Thymus (tissue), 11 donors: ENCODE measurements around the gene SLC12A3. TPM values are rescaled to one million over a fixed set of nuclear protein-coding genes. Genes with fewer than 3 reads are reported as not detected.

Experiments used
- DNase-seq, 9 donors: peaks; one replicate each; pipeline ENCODE4 v3.0.0-alpha.2; 2013; ENCODE audit warnings: low spot score in 9 of 9, low read depth in 6 of 9, missing footprints in 1 of 9
- H3K27ac ChIP-seq, 2 donors: one replicate each; pipeline ENCODE4 v1.5.1; 2013; ENCODE audit warnings: control low read depth in 1 of 2, low read depth in 1 of 2, low read length in 1 of 2, mild to moderate bottlenecking in 1 of 2, moderate library complexity in 1 of 2
- H3K27me3 ChIP-seq, 2 donors: one replicate each; pipeline ENCODE4 v1.5.1; 2013; ENCODE audit warnings: low read length in 1 of 2; ENCODE audit not compliant: control insufficient read depth in 2 of 2, insufficient read depth in 1 of 2
- H3K36me3 ChIP-seq, 2 donors: one replicate each; pipeline ENCODE4 v1.5.1; 2013; ENCODE audit warnings: low read length in 1 of 2, mild to moderate bottlenecking in 1 of 2, moderate library complexity in 1 of 2; ENCODE audit not compliant: control insufficient read depth in 2 of 2, insufficient read depth in 2 of 2
- H3K4me1 ChIP-seq, 2 donors: one replicate each; pipeline ENCODE4 v1.5.1; 2013; ENCODE audit warnings: low read length in 2 of 2; ENCODE audit not compliant: control insufficient read depth in 2 of 2, insufficient read depth in 2 of 2
- H3K4me3 ChIP-seq, 2 donors: one replicate each; pipeline ENCODE4 v1.5.1; 2013; ENCODE audit warnings: low read length in 2 of 2, control low read depth in 1 of 2, mild to moderate bottlenecking in 1 of 2
- H3K9me3 ChIP-seq, 2 donors: one replicate each; pipeline ENCODE4 v1.5.1; 2013; ENCODE audit warnings: low read length in 1 of 2, mild to moderate bottlenecking in 1 of 2; ENCODE audit not compliant: control insufficient read depth in 2 of 2, insufficient read depth in 1 of 2
- WGBS: extraction: QIAGEN DNeasy Blood & Tissue Kit; methylation state at CpG from one replicate; pipeline ENCODE4 v1.1.7; 2013; 5-methylcytosine and 5-hydroxymethylcytosine counted together
- polyA plus RNA-seq: library from polyadenylated mRNA; stranded (reverse); fragments of 200-250 nt; gene quantifications from one replicate; pipeline ENCODE4 v1.2.3, GENCODE V29; 2013
- total RNA-seq: library from RNA; stranded (reverse); fragments of 120-200 nt; gene quantifications from one replicate; pipeline ENCODE4 v1.2.4, GENCODE V29; 2013
- donor health status: healthy.

Gene SLC12A3
- total and polyA plus RNA-seq, 2 donors = 0.34 to 0.52 TPM

DNA sequence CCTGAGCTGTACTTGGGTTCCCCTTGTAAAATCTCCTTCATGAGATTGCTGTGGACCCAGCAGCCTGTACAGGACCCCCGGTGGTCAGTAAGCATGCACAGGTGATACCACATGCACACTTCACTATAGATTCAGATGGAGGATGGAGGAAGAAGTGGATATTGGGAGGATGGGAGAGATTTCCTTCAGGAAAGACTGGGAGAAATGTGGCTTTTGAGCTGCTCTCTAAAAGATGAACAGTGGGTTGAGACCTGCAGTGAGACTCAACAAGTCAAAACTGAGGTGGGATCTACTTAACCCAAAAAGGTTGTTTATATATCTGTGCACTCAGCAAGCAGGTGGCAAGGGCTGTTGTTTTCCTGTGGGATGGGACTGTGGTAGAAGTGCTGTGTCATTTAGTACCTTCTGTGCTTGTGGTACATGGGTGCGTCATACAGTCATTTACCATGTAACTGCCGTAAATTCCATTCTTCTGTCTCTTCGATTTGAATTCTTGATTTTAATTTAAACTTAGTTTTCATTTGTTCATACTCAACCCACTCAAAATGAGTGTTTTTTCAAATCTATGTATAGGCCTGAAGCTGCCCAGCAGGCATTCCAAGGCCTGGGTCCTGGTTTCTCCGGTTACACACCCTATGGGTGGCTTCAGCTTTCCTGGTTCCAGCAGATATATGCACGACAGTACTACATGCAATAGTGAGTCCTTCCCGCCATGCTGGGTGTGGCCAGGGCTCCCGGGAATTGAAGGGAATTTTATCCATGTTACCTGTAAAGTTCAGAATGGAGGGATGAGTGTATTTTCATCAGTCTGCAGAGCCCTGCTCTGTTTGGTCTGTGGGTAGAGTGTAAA lies 73.9 kb downstream of the SLC12A3 start:
- Histone ChIP-seq H3K4me1 (peaks cover 7 to 24% of the 10 kb centered on the region in 2 donors), H3K36me3 (peaks cover 46 to 82% of the 10 kb centered on the region in 2 donors), H3K4me3 (no peak overlapping the region), H3K9me3 (no peaks in the 10 kb centered on the region), H3K27me3 (no peaks in the 10 kb centered on the region), H3K27ac (peak overlapping the region; percentile 36 to 85)
- WGBS = 75% methylated on average over 8 of the region's 8 CpGs
- peak in 2 of 9 donors; percentile 31 to 52 for DNase-seq

GRCh38 chr16:56939801-56940200 lies 74.8 kb downstream of the SLC12A3 start:
- no peaks in the 10 kb centered on the region for H3K9me3 ChIP-seq
- peak in 2 of 9 donors; percentile 31 to 58 for DNase-seq
- peak overlapping the region; percentile 11 to 85 for H3K27ac ChIP-seq
- H3K27me3 ChIP-seq = no peaks in the 10 kb centered on the region
- no peak overlapping the region for H3K4me3 ChIP-seq
- peaks cover 50 to 89% of the 10 kb centered on the region in 2 donors for H3K36me3 ChIP-seq
- 53% methylated on average over 4 of the region's 4 CpGs for WGBS
- peaks cover 2 to 20% of the 10 kb centered on the region in 2 donors for H3K4me1 ChIP-seq

DNA sequence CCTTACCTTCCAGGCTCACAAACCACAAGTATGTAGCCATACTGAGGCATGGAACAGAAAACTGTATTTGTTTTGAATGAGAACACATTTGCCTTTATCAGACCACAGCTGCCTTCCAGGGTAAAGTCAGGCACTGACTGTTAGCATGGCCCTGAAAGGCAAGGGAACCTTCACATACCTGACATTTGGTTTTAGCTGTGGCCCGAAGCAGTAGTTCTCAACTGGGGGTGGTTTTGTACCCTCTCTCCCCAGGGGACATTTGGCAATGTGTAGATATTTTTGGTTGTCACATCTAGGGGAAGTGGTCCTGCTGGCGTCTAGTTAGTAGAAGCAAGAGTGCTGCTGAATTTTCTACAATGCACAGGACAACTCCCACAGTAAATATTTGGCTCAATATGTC lies 76.1 kb downstream of the SLC12A3 start:
- H3K27ac ChIP-seq = no peak overlapping the region
- H3K4me1 ChIP-seq = peaks cover 2 to 20% of the 10 kb centered on the region in 2 donors
- DNase-seq = no peak
- H3K9me3 ChIP-seq = no peaks in the 10 kb centered on the region
- H3K36me3 ChIP-seq = peaks cover 54 to 90% of the 10 kb centered on the region in 2 donors
- WGBS = 93% methylated on average over 2 of the region's 2 CpGs
- H3K4me3 ChIP-seq = no peak overlapping the region
- no peaks in the 10 kb centered on the region for H3K27me3 ChIP-seq

- DNase-seq = no peak
- H3K27ac ChIP-seq = no peak overlapping the region
- peaks cover 55 to 84% of the 10 kb centered on the region in 2 donors for H3K36me3 ChIP-seq
Observed at GRCh38 chr16:56941856-56942331, 76.9 kb downstream of the SLC12A3 start.

DNA sequence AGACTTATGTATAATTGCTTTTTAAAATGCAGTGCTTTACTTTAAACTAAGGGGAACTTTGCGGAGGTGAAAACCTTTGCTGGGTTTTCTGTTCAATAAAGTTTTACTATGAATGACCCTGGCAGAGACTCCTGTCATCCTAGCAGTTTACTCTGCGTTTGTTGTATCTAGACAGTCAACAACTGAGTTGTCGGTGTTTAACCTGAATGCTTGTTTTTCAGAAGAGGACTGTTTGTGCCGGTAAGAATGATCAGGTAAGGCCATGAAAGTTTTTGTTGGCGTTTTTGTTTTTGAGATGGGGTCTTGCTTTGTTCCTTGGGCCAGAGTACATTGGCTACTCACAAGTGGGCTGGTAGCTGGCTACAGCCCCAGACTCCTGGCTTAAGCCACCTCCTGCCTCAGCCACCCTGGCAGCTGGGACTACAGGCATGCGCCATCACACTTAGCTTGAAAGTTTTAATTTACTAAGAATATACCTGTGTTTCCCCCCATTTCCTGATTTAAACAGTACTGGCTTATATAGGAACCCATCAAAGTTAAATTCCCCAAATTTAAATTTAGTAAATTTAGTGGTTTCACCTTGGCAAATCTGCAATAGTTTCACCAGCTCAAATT lies 78.9 kb downstream of the SLC12A3 start:
- H3K9me3 ChIP-seq = no peaks in the 10 kb centered on the region
- 88% methylated on average over 6 of the region's 6 CpGs for WGBS
- H3K27me3 ChIP-seq = no peaks in the 10 kb centered on the region
- H3K36me3 ChIP-seq = peaks cover 55 to 69% of the 10 kb centered on the region in 2 donors
- H3K27ac ChIP-seq = no peak overlapping the region
- DNase-seq = no peak
- H3K4me1 ChIP-seq = peaks cover 2 to 15% of the 10 kb centered on the region in 2 donors
- H3K4me3 ChIP-seq = no peak overlapping the region

More at GRCh38 chr16:56941856-56942331, 76.9 kb downstream of the SLC12A3 start:
- no peaks in the 10 kb centered on the region for H3K9me3 ChIP-seq
- no peaks in the 10 kb centered on the region for H3K27me3 ChIP-seq
- peaks cover 2 to 20% of the 10 kb centered on the region in 2 donors for H3K4me1 ChIP-seq
- H3K4me3 ChIP-seq = no peak overlapping the region
- WGBS = 87% methylated on average over 9 of the region's 9 CpGs

DNA sequence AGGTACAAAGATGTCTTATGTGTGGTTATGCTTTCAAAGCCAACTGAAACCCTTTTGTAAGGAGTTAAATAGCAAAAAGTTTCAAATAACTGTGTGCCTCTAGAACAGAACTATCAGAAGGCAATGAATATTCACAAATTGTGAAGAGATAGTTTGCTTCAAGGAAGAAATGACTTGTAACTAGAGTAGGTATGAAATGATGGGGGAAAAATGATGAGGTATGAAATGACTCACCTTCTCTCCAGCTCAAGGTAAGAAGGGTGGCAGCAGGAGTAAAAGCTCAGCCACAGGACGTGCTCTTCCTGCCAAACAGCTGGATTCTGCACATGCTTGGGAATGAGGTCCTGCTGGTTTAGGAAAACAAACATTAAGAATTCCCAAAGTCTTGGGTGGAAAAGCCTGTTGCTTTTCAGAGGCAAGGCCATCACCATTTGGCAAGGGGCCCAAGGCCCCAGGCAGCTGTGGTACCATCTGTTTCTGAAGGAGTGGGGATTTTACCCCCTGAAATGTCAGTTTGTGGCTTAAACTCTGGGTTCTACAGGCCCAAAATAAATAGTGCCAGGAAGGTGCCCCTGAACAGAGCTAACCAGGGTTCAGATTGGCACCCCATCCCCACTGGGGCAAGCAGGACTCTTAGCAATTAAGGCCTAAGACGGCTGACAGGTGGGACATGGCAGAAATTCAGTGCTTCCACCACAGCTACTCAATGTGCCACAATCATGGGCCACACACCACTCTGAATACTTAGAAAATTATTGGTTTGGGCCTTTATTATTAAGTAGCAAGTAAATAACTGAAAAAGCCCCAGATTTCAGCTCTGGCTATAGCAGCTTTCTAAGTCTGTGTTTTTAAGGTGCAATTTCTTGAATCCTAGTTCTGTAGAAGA lies 80.2 kb downstream of the SLC12A3 start:
- Histone ChIP-seq H3K36me3 (peaks cover 44 to 56% of the 10 kb centered on the region in 2 donors), H3K27me3 (no peaks in the 10 kb centered on the region), H3K27ac (no peak overlapping the region), H3K4me3 (no peak overlapping the region), H3K4me1 (peaks cover 0 to 3% of the 10 kb centered on the region in 2 donors), H3K9me3 (no peaks in the 10 kb centered on the region)
- no peak for DNase-seq
- WGBS = 90% methylated on average over 2 of the region's 2 CpGs

DNA sequence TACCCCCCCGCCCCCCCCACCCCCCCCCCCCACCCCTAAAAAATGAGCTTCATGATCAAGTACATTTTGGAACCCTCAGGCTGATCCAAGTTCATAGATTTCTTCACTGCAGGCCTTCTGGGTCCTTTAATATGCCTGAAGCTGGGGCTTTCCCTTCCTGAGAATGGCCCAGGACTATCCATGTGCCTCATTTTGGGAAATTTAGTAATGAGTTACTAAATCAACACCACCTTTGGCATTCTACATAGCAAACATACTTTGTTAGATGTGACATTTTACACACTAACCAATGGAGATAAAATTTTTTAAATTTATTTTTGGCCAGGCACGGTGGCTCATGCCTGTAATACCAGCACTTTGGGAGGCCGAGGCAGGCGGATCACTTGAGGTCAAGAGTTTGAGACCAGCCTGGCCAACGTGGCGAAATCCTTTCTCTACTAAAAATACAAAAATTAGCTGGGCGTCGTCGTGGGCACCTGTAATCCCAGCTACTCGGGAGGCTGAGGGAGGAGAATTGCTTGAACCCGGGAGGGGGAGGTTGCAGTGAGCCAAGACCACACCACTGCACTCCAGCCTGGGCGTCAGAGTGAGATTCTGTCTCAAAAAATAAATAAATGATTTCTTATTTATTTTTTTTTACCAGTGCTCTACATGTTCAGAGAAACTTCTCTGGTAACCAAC lies 81.0 kb downstream of the SLC12A3 start:
- H3K27ac ChIP-seq = no peak overlapping the region
- no peak for DNase-seq
- no peaks in the 10 kb centered on the region for H3K9me3 ChIP-seq
- no peaks in the 10 kb centered on the region for H3K27me3 ChIP-seq
- H3K4me3 ChIP-seq = no peak overlapping the region
- peaks cover 0 to 3% of the 10 kb centered on the region in 2 donors for H3K4me1 ChIP-seq
- H3K36me3 ChIP-seq = peaks cover 39 to 49% of the 10 kb centered on the region in 2 donors
- 96% methylated on average over 12 of the region's 12 CpGs for WGBS

GRCh38 chr16:56946767-56947603 lies 82.0 kb downstream of the SLC12A3 start:
- no peak for DNase-seq
- Histone ChIP-seq H3K4me1 (peaks cover 0 to 11% of the 10 kb centered on the region in 2 donors), H3K4me3 (no peak overlapping the region), H3K36me3 (peaks cover 33 to 41% of the 10 kb centered on the region in 2 donors), H3K27ac (peak overlapping the region in 1 of 2 donors; percentile 11), H3K27me3 (no peaks in the 10 kb centered on the region), H3K9me3 (no peaks in the 10 kb centered on the region)
- WGBS = 95% methylated on average over 10 of the region's 10 CpGs
